GM19099 (cell line): Measurements from ENCODE around the gene PIP4P1.

Experiments used
- POLR2A ChIP-seq: IDR thresholded peaks from 3 replicates; pipeline ENCODE4 v1.6.1; 2011; ENCODE audit warnings: low read depth; ENCODE audit not compliant: insufficient read length; ENCODE audit errors: extremely low read depth

The PIP4P1 gene

GRCh38 chr14:20461225-20462141, at the start of gene PIP4P1:
PIP4P1 (minus strand) TSS chr14:20461434; CDS start chr14:20461325, 109 bp downstream.
- peak; percentile 74 for TF ChIP-seq POLR2A

GRCh38 chr14:20508367-20508766, 47.1 kb upstream of the PIP4P1 start:
- no peak for TF ChIP-seq POLR2A

- TF ChIP-seq POLR2A = no peak
These were observed 42.7 kb upstream of the PIP4P1 start for GRCh38 chr14:20503898-20504297.

GRCh38 chr14:20501346-20501745, 40.1 kb upstream of the PIP4P1 start:
- TF ChIP-seq POLR2A = no peak

GRCh38 chr14:20499881-20500280, 38.6 kb upstream of the PIP4P1 start:
- no peak for TF ChIP-seq POLR2A

- no peak for TF ChIP-seq POLR2A
These were observed 37.9 kb upstream of the PIP4P1 start for GRCh38 chr14:20499108-20499507.

GRCh38 chr14:20498622-20499021, 37.4 kb upstream of the PIP4P1 start:
- TF ChIP-seq POLR2A = no peak

GRCh38 chr14:20494935-20495766, 33.9 kb upstream of the PIP4P1 start:
- no peak for TF ChIP-seq POLR2A

GRCh38 chr14:20493634-20494033, 32.4 kb upstream of the PIP4P1 start:
- no peak for TF ChIP-seq POLR2A

GRCh38 chr14:20492486-20492885, 31.3 kb upstream of the PIP4P1 start:
- TF ChIP-seq POLR2A = no peak

- no peak for TF ChIP-seq POLR2A
These were observed 29.3 kb upstream of the PIP4P1 start for GRCh38 chr14:20490563-20490962.

- no peak for TF ChIP-seq POLR2A
These were observed 28.1 kb upstream of the PIP4P1 start for GRCh38 chr14:20489093-20489994.

GRCh38 chr14:20487396-20487725, 26.1 kb upstream of the PIP4P1 start:
- TF ChIP-seq POLR2A = no peak

GRCh38 chr14:20486684-20487395, 25.6 kb upstream of the PIP4P1 start:
- no peak for TF ChIP-seq POLR2A
